Measurements from ENCODE around the gene ATP10A.

- TF ChIP-seq PAX5 (IDR thresholded peaks at IDR 0.05; ENCODE audit: insufficient read depth, low read length, severe bottlenecking) (no peak), POLR2A (IDR thresholded peaks at IDR 0.05; ENCODE audit: low read depth, low read length) (no peak), POLR2AphosphoS5 (IDR thresholded peaks at IDR 0.05; ENCODE audit: low read depth, low read length) (no peak), TAF1 (IDR thresholded peaks at IDR 0.05; ENCODE audit: low read depth, low read length) (no peak), SPI1 (IDR thresholded peaks at IDR 0.05; ENCODE audit: low read depth, low read length) (no peak), POU2F2 (IDR thresholded peaks at IDR 0.05; ENCODE audit: low read depth, low read length) (no peak)
Measured at GRCh38 chr15:25715536-25716413, 147.4 kb downstream of the ATP10A start.
